Astrocyte of the cerebellum (primary cell): ENCODE measurements around the gene TECTA.

Experiments
- DNase-seq: peaks from one replicate; pipeline ENCODE4 v3.0.0-alpha.2; 2011; ENCODE audit warnings: low read depth
- H3K4me3 ChIP-seq: 2 replicates; pipeline ENCODE4 v1.5.1; 2011; ENCODE audit warnings: mild to moderate bottlenecking, low read depth, low read length, moderate library complexity
- CTCF ChIP-seq: IDR thresholded peaks from 2 replicates; pipeline ENCODE4 v1.5.1; 2012; ENCODE audit warnings: low read length, low read depth, moderate library complexity, mild to moderate bottlenecking; ENCODE audit errors: missing control alignments
- in situ Hi-C: cut with HindIII; loops from 2 replicates; pipeline ENCODE4 v1.10.0; 2017; ENCODE audit warnings: low sequenced_read_pairs

TECTA gene

GRCh38 chr11:121119440-121119839 is 18.4 kb downstream of the TECTA start:
- no peak for TF ChIP-seq CTCF
- no peak for DNase-seq
- H3K4me3 ChIP-seq, result no peak overlapping the region
- in situ Hi-C loops, result no loop called here

- no peak for TF ChIP-seq CTCF
- in situ Hi-C loops, result no loop called here
Measured at GRCh38 chr11:121122328-121122727, 21.3 kb downstream of the TECTA start.

GRCh38 chr11:121123496-121124069 is 22.5 kb downstream of the TECTA start:
- no peak overlapping the region for H3K4me3 ChIP-seq
- in situ Hi-C loops, result no loop called here
- no peak for TF ChIP-seq CTCF
- no peak for DNase-seq

More at GRCh38 chr11:121122328-121122727, 21.3 kb downstream of the TECTA start:
- DNase-seq, result no peak
- no peak overlapping the region for H3K4me3 ChIP-seq

GRCh38 chr11:121127809-121128208 is 26.8 kb downstream of the TECTA start:
- TF ChIP-seq CTCF, result no peak
- in situ Hi-C loops, result no loop called here
- no peak overlapping the region for H3K4me3 ChIP-seq
- DNase-seq, result no peak

- H3K4me3 ChIP-seq, result no peak overlapping the region
- no peak for DNase-seq
- in situ Hi-C loops, result no loop called here
- no peak for TF ChIP-seq CTCF
Measured at GRCh38 chr11:121129362-121130340, 28.6 kb downstream of the TECTA start.

- H3K4me3 ChIP-seq, result no peak overlapping the region
- no peak for DNase-seq
- in situ Hi-C loops, result no loop called here
- no peak for TF ChIP-seq CTCF
Measured at GRCh38 chr11:121131656-121132055, 30.6 kb downstream of the TECTA start.
